Brain microvascular endothelial cell (primary cell): ENCODE data around the gene SPAG16.

Source experiments
- DNase-seq: peaks from one replicate; pipeline ENCODE4 v3.0.0-alpha.2; 2020
- H3K27ac ChIP-seq: fragments of 250-450 bp; sonication (Bioruptor Pico); 2 replicates; pipeline ENCODE4 v1.5.1; 2020; ENCODE audit warnings: mild to moderate bottlenecking, moderate library complexity
- H3K27me3 ChIP-seq: fragments of 250-450 bp; sonication (Bioruptor Pico); replicated peaks from 2 replicates; pipeline ENCODE4 v1.5.1; 2020; ENCODE audit warnings: mild to moderate bottlenecking
- H3K36me3 ChIP-seq: fragments of 250-450 bp; sonication (Bioruptor Pico); replicated peaks from 2 replicates; pipeline ENCODE4 v1.5.1; 2020; ENCODE audit warnings: mild to moderate bottlenecking
- H3K4me3 ChIP-seq: 2 replicates; pipeline ENCODE4 v1.5.1; 2011; ENCODE audit warnings: low read depth, mild to moderate bottlenecking, control low read depth, low read length, moderate library complexity
- CTCF ChIP-seq: IDR thresholded peaks from 2 replicates; pipeline ENCODE4 v1.5.1; 2011; ENCODE audit warnings: low read depth, mild to moderate bottlenecking, moderate library complexity, low read length, control low read depth, inconsistent platforms; ENCODE audit errors: missing control alignments
- in situ Hi-C: cut with HindIII; loops from 2 replicates; pipeline ENCODE4 v1.10.0; 2017; ENCODE audit warnings: low sequenced_read_pairs, low pct_ligation_motif_present

Gene SPAG16

GRCh38 chr2:214286011-214286410 lies 1001.7 kb downstream of the SPAG16 start:
- TF ChIP-seq CTCF = no peak
- DNase-seq = no peak
- H3K4me3 ChIP-seq = no peak overlapping the region
- no peak overlapping the region for H3K27ac ChIP-seq
- in situ Hi-C loops = no loop called here
- no peaks in the 10 kb centered on the region for H3K27me3 ChIP-seq
- no peaks in the 10 kb centered on the region for H3K36me3 ChIP-seq

- Histone ChIP-seq H3K36me3 (no peaks in the 10 kb centered on the region), H3K27ac (no peak overlapping the region), H3K4me3 (no peak overlapping the region), H3K27me3 (no peaks in the 10 kb centered on the region)
- in situ Hi-C loops = no loop called here
- no peak for TF ChIP-seq CTCF
- DNase-seq = no peak
Observed at GRCh38 chr2:214293593-214293992, 1009.3 kb downstream of the SPAG16 start.

- Histone ChIP-seq H3K4me3 (no peak overlapping the region), H3K27me3 (no peaks in the 10 kb centered on the region), H3K27ac (no peak overlapping the region), H3K36me3 (no peaks in the 10 kb centered on the region)
- in situ Hi-C loops = no loop called here
- no peak for DNase-seq
- TF ChIP-seq CTCF = no peak
Observed at GRCh38 chr2:214294426-214294825, 1010.2 kb downstream of the SPAG16 start.

- in situ Hi-C loops = no loop called here
Observed at GRCh38 chr2:214297423-214297822, 1013.2 kb downstream of the SPAG16 start.

GRCh38 chr2:214310319-214310718 lies 1026.1 kb downstream of the SPAG16 start:
- no peaks in the 10 kb centered on the region for H3K36me3 ChIP-seq
- H3K27ac ChIP-seq = no peak overlapping the region
- no peak overlapping the region for H3K4me3 ChIP-seq
- DNase-seq = no peak
- in situ Hi-C loops = no loop called here
- peak; percentile 54 for TF ChIP-seq CTCF
- no peaks in the 10 kb centered on the region for H3K27me3 ChIP-seq

More at GRCh38 chr2:214297423-214297822, 1013.2 kb downstream of the SPAG16 start:
- no peak for DNase-seq
- no peak for TF ChIP-seq CTCF
- H3K27me3 ChIP-seq = no peaks in the 10 kb centered on the region
- no peaks in the 10 kb centered on the region for H3K36me3 ChIP-seq
- H3K4me3 ChIP-seq = no peak overlapping the region
- no peak overlapping the region for H3K27ac ChIP-seq

- Histone ChIP-seq H3K4me3 (no peak overlapping the region), H3K36me3 (no peaks in the 10 kb centered on the region), H3K27me3 (no peaks in the 10 kb centered on the region), H3K27ac (no peak overlapping the region)
- peak; percentile 56 for TF ChIP-seq CTCF
- DNase-seq = no peak
- in situ Hi-C loops = no loop called here
Observed at GRCh38 chr2:214311031-214311533, 1026.8 kb downstream of the SPAG16 start.
